Esophagus squamous epithelium (tissue), 4 donors: ENCODE results near the gene TUBA4B.

ENCODE experiments used
- CTCF ChIP-seq, 6 experiments: fragments of 450-650 bp in 4 of 6; fragments of 200-600 bp in 2 of 6; sonication (generic) in 2 of 6; IDR thresholded peaks; one replicate each; pipeline ENCODE4 v1.5.1; 2016 to 2019; ENCODE audit warnings: antibody characterized with exemption in 6 of 6, mild to moderate bottlenecking in 4 of 6, moderate library complexity in 4 of 6
- POLR2A ChIP-seq, 4 donors: fragments of 450-650 bp; IDR thresholded peaks; one replicate each; pipeline ENCODE4 v1.6.1; 2017; ENCODE audit warnings: antibody characterized with exemption in 4 of 4, mild to moderate bottlenecking in 4 of 4, moderate library complexity in 3 of 4

GRCh38 chr2:219314804-219315468 lies 61.9 kb downstream of the TUBA4B start:
- TF ChIP-seq CTCF (IDR thresholded peaks at IDR 0.05) (no peak), POLR2A (IDR thresholded peaks at IDR 0.05) (no peak)
